ENCODE data around the gene BEAN1.

GRCh38 chr16:66521951-66522771, 95.1 kb downstream of the BEAN1 start:
- TF ChIP-seq, protein P1, sequence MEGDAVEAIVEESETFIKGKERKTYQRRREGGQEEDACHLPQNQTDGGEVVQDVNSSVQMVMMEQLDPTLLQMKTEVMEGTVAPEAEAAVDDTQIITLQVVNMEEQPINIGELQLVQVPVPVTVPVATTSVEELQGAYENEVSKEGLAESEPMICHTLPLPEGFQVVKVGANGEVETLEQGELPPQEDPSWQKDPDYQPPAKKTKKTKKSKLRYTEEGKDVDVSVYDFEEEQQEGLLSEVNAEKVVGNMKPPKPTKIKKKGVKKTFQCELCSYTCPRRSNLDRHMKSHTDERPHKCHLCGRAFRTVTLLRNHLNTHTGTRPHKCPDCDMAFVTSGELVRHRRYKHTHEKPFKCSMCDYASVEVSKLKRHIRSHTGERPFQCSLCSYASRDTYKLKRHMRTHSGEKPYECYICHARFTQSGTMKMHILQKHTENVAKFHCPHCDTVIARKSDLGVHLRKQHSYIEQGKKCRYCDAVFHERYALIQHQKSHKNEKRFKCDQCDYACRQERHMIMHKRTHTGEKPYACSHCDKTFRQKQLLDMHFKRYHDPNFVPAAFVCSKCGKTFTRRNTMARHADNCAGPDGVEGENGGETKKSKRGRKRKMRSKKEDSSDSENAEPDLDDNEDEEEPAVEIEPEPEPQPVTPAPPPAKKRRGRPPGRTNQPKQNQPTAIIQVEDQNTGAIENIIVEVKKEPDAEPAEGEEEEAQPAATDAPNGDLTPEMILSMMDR (conservative IDR thresholded peaks at IDR 0.05 in 1 of 2, IDR thresholded peaks at IDR 0.05 in 1 of 2; ENCODE audit: low read depth in 1 of 2, low read length in 2 of 2) = no peak
- TF ChIP-seq EZH2 (IDR thresholded peaks at IDR 0.05; ENCODE audit: low read length, missing control alignments) = no peak

Measured in fibroblast of lung (primary cell).